ENCODE measurements around the gene PEF1.

GRCh38 chr1:31675161-31675560 is 30.5 kb upstream of the PEF1 start:
- TF ChIP-seq CTCF (IDR thresholded peaks at IDR 0.05) (no peak), POLR2A (IDR thresholded peaks at IDR 0.05) (no peak)

All from thyroid gland (tissue), 4 donors.